HG03432 (cell line): ENCODE data around the gene LIPN.

Source experiments
- ATAC-seq: cut with Tn5 transposase; IDR thresholded peaks from one replicate; pipeline ENCODE4 v1.9.1; 2021; ENCODE audit warnings: mild to moderate bottlenecking, moderate library complexity; ENCODE audit not compliant: unreplicated experiment

The LIPN gene

DNA sequence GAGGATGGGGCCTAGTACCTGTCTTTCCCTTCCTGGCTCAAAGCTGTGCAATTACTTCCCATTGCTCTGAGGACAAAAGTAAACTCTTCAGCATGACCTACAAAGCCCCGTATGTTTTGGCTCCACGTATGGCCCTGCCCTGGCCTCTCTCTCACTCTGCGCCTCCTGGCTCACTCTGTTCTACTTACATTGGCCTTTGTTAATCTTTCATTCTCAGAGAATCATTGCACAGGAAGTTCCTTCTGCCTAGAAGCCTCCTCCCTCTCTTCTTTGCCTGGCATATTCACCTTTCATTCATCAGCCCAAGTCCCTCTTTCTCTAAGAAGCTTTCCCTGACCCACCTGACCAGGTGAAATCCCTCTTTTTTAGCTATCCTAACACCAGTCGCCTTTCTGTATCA, 66.6 kb downstream of the LIPN start:
- ATAC-seq: no peak

- ATAC-seq: no peak
Measured at GRCh38 chr10:88827671-88828070, 67.9 kb downstream of the LIPN start.

DNA sequence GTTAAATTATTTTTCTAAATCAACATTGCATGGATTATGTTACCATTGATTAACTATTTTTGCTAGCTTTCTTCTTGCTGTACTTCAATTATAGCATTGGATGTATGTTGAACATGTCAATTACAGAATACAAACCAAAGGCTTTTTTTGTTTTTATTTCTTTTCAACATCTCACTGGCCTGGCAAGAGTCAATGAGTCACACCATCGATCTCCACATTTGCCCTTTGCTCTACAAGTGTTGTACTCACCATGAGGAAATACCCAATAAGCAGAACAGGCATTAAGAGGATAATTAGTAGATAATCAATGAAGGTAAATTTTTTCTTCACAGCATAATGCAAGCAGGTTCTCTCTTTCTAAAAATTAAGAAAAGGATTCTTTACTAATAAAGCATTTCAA, 68.5 kb downstream of the LIPN start:
- no peak for ATAC-seq
